ENCODE measurements around the gene CEMIP.

The CEMIP gene

GRCh38 chr15:80823995-80824394 is 44.8 kb downstream of the CEMIP start:
- no peak for DNase-seq (ENCODE audit: low read depth)

DNA sequence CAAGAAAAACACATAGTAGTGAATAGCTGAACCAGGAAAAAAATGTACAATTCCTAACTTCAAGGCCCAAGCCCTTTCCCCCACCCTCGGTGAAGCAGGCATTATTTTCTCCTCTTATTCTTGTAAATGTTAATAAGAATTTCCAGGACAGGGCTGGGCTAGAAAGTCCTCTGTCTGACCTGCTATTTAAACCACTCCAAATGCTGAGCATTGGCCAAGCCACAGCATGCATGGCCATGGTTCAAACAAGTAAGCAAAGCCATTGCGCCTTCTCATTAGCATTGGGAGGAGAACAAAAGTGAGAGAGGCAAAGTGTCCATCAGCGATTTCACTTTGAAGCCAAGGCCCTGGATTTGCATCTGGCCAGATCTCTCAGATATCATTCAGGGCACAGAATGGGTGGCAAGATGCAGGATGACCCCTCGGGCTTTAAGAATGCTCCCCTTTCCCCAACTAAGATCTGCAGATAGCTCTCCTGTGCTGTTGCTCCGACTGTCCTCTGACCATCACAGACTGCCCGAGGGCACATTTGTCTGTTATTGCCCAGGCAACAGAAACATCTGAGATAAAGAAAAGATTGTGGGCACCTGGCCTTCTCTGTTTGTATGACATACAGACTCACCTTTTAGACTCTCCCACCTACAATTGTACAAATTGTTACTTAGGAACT is 46.3 kb downstream of the CEMIP start:
- DNase-seq (ENCODE audit: low read depth), result no peak

GRCh38 chr15:80828796-80829195 is 49.6 kb downstream of the CEMIP start:
- no peak for DNase-seq (ENCODE audit: low read depth)

DNA sequence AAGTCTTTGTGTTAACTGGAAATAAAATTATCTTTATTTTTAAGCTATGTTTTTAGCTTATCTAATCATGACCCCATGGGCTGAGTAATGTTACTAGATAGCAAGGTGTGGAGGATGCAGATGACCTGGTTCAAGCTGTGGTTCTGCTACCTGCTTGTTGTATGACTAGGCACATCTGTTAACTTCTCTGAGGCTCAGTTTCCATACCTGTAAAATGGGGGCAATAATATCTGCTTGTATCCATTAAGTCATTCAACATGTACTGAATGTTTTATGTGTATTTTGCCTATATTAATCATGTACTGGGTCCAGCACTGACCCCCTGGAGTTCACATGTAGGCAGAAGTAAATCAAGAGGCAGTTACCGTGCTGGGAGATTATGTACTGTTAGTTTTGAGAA is 51.5 kb downstream of the CEMIP start:
- no peak for DNase-seq (ENCODE audit: low read depth)

DNA sequence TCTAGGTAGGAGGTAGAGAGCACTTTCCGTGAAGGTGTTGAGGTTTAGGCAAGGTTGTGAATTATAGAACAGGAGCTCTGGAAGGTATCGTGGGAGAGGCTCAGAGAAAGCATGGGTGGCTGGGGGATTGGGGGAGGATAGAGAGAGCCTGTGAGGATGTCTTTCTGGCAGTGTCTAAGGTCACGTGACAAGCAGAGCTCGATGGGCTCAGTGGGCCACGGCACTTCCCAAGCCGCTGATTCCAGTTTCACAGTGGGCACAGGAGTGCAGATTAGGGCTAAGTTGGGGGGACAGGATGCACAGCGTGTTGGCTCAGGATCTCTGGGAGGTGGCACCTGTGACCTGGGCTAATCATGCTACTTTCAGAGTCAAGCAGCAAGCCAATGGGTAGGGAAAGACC is 52.0 kb downstream of the CEMIP start:
- DNase-seq (ENCODE audit: low read depth), result no peak

DNA sequence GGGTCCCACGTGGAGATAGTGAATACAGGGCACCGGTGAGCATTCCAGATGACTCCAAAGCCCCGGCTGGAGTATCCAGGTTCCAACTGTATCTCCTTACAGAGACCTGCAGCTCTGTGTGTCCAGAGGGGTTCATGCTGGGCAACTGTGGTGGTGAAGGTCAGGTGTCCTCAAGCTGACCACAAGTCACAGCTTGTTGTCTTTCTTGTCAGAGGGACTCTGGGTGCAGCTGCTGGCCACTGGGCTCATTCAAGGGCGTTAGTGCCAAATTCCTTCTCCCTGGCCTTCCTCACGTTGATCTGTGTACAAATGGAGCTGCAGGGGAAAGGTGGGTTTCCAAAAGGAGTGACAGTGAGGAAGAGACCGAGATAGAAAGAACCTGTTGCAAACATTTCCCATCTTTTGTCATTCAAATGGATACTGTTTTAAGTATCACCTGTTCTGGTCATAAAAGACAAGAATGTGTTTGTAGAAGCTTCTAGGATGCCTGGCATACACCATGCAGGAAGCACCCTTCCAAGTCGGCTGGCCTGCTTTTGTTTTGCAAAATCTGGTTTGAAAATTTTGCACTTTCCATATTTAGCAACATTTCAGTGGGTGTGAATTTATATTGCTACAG is 52.5 kb downstream of the CEMIP start:
- DNase-seq (ENCODE audit: low read depth), result no peak

DNA sequence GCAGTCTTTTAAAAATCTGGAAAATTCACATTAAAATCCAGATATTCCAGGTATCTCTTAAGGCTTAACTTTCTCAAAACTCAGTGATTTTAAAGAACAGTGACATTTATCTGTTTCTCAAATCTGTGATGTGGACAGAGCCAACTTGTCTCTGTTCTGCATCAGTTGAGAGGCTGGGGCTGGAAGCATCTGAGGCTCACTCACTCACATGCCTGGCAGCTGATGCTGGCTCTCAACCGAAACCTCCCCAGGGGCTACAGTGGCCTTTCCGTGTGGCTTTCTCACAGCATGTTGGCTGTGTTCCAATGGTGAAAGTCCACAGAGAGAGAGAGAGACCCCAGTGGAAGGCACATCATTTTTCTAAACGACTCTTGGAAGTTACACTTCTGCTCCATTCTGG is 53.5 kb downstream of the CEMIP start:
- DNase-seq (ENCODE audit: low read depth), result no peak

DNA sequence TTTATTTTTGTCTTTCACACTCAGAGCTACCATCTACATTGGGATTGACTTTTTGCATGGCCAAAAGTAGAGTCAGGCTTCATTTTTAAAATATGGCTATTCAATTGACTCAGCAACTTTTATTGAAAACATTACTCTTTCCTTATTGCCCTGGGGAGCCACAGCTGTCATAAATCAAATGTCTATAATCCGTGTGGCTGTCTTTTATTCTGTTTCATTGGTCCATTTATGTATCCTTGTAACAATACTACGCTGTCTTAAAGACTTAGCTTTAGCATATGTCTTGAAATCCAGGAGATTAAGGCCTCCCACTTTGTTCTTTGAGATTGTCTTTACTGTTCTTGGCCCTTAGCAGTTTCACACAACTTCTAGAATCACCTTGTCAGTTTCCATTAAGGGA is 55.2 kb downstream of the CEMIP start:
- no peak for DNase-seq (ENCODE audit: low read depth)

- DNase-seq (ENCODE audit: low read depth), result no peak
Observed at GRCh38 chr15:80834906-80835305, 55.7 kb downstream of the CEMIP start.

DNA sequence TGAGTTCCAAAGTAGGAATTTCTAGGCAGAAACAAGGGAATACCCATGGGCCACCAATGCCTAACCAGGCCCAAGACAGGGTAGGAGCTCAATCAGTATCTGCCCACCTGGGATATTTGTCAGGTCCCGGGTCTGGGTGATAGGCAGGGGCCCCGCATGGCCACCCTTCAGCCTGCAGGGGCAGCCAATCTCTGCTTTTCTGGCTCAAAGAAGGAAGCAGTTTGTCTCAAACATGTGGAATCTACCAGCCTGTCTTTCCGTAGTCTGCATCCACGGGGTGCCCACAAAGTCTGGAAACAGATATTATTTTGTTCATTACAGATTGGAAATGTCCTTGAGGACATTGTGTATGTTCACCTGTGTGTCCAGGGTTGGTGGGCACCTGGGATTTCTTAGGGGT is 56.2 kb downstream of the CEMIP start:
- DNase-seq (ENCODE audit: low read depth), result no peak

GRCh38 chr15:80836223-80836622 is 57.1 kb downstream of the CEMIP start:
- no peak for DNase-seq (ENCODE audit: low read depth)

- no peak for DNase-seq (ENCODE audit: low read depth)
Observed at GRCh38 chr15:80837006-80837405, 57.8 kb downstream of the CEMIP start.

DNA sequence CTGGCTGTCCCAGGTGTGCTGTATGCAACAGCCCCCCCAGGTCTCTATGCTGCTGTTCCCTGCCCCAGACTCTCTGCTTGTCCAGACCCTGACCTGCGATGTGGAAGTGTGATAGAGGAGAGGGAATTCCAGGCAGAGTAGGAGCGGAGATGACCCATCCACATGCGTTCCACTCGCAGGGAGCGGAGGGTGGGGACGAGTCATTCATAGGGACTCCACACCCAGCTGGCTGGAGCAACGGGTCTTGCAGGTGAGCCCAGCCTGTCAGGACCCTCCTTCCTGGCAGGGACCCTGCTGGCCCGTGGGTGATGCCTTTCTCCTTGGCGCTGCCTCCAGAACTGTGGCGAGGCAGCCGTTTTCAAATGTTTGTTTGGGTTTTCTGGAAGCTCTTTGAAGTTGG is 58.8 kb downstream of the CEMIP start:
- no peak for DNase-seq (ENCODE audit: low read depth)

DNA sequence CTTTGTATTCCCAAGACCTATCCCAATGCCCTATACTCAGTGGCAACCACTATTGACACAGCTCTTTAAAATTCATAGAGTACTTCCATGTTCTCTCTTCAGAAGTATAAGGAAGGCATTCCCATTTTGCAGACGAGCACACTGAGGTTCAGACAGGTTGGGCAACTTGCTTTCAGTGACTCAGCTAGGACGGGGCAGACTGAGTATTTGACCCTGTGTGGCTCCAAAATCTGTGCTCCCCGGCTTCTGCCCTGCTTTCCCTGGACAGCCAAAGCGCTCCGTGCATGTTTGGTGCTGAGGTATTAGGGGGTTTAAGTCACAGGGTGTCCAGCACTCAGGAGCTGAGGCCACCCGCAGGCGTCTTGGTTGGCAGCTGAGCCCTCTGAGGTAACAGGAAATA is 59.5 kb downstream of the CEMIP start:
- DNase-seq (ENCODE audit: low read depth), result no peak

GRCh38 chr15:80839764-80840130 is 60.6 kb downstream of the CEMIP start:
- DNase-seq (ENCODE audit: low read depth), result no peak

DNA sequence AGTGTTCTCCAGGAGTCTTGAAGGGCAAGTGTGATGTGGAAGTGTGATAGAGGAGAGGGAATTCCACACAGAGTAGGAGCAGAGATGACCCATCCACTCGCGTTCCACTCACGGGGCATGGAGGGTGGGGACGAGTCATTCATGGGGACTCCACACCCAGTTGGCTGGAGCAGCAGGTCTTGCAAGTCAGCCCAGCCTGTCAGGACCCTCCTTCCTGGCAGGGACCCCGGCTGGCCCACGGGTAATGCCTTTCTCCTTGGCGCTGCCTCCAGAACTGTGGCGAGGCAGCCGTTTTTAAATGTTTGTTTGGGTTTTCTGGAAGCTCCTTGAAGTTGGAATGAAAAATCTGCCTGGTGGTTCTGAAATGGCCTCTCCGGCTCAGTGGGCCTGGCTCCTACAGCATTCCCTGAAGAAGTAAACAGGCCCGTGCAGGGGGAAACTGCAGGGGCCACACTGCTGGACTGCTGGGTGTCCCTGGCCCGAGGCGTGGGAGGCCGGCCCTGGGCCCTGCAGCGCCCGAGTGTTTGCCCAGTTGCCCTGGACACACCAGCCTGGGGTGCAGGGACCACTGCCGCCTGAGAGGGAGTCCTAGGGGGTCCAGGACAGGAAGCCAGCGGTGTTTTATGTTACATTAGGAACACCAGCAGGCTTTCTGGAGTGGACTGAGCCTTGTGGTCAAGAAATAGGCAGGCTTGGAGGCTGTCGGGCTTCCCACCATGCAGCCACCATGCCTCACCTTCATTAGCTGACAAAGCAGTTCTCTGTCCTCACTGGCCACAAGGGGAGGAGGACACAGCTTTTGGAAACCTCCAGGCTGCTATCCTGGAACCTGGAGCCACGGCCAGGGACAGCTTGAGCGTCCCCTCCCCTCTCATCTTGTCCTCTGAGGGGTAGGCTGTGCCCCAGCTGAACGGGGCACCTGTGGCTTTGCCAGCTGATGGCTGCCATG is 61.3 kb downstream of the CEMIP start:
- no peak for DNase-seq (ENCODE audit: low read depth)

GRCh38 chr15:80841541-80841940 is 62.4 kb downstream of the CEMIP start:
- no peak for DNase-seq (ENCODE audit: low read depth)

- DNase-seq (ENCODE audit: low read depth), result no peak
Observed at GRCh38 chr15:80844011-80844732, 65.0 kb downstream of the CEMIP start.

- DNase-seq (ENCODE audit: low read depth), result no peak
Observed at GRCh38 chr15:80846031-80846815, 67.1 kb downstream of the CEMIP start.

GRCh38 chr15:80849308-80849707 is 70.1 kb downstream of the CEMIP start:
- no peak for DNase-seq (ENCODE audit: low read depth)

- DNase-seq (ENCODE audit: low read depth), result no peak
Observed at GRCh38 chr15:80850941-80851451, 71.8 kb downstream of the CEMIP start.
